ENCODE measurements around the gene SLCO4A1.

DNA sequence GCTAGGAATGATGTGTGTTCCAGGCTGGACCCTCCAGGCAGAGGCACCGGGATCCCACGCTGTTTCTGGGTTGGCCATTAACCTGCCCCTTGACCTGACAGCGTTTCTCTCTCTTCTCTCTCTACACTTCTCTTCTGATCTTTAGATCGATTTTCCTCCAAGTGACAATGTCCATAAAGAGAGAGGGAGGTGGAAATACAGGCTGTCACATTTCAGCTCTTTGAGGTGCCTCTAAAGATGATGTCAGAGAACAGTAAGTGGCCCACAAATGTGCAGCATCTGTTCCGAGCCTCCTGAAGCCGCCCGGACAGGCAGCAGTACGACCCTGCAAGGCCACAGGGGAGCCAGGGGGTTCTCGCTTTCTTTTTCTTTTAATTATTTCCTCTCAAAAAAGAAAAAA lies 2.5 kb upstream of the SLCO4A1 start:
- TF ChIP-seq POLR2A (IDR thresholded peaks at IDR 0.05) (no peak), POLR2AphosphoS5 (IDR thresholded peaks at IDR 0.05; ENCODE audit: insufficient read depth in 1 of 2, low read depth in 1 of 2) (no peak)
- TF ChIP-seq, protein P1, sequence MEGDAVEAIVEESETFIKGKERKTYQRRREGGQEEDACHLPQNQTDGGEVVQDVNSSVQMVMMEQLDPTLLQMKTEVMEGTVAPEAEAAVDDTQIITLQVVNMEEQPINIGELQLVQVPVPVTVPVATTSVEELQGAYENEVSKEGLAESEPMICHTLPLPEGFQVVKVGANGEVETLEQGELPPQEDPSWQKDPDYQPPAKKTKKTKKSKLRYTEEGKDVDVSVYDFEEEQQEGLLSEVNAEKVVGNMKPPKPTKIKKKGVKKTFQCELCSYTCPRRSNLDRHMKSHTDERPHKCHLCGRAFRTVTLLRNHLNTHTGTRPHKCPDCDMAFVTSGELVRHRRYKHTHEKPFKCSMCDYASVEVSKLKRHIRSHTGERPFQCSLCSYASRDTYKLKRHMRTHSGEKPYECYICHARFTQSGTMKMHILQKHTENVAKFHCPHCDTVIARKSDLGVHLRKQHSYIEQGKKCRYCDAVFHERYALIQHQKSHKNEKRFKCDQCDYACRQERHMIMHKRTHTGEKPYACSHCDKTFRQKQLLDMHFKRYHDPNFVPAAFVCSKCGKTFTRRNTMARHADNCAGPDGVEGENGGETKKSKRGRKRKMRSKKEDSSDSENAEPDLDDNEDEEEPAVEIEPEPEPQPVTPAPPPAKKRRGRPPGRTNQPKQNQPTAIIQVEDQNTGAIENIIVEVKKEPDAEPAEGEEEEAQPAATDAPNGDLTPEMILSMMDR (IDR thresholded peaks at IDR 0.05), result no peak

Measured in vagina (tissue), 2 donors.